Ovary (tissue), 3 donors: Measurements from ENCODE around the gene CCDC188.

Experiments used
- EP300 ChIP-seq: sonication (generic); formaldehyde crosslinking; IDR thresholded peaks from one replicate; pipeline ENCODE4 v1.6.1; 2017; ENCODE audit warnings: antibody characterized with exemption
- POLR2A ChIP-seq: fragments of 450-650 bp; IDR thresholded peaks from one replicate; pipeline ENCODE4 v1.6.1; 2017; ENCODE audit warnings: antibody characterized with exemption, mild to moderate bottlenecking, moderate library complexity
- TF ChIP-seq, protein P1 (sequence below), 3 donors: fragments of 450-650 bp in 2 of 3; fragments of 200-600 bp in 1 of 3; IDR thresholded peaks; one replicate each; pipeline versions ENCODE4 v1.5.1 to v1.8.0; 2016 to 2022; ENCODE audit warnings: antibody characterized with exemption in 3 of 3, mild to moderate bottlenecking in 1 of 3
- donor health status: DM: no; HTN: no; CAD: no.

DNA sequence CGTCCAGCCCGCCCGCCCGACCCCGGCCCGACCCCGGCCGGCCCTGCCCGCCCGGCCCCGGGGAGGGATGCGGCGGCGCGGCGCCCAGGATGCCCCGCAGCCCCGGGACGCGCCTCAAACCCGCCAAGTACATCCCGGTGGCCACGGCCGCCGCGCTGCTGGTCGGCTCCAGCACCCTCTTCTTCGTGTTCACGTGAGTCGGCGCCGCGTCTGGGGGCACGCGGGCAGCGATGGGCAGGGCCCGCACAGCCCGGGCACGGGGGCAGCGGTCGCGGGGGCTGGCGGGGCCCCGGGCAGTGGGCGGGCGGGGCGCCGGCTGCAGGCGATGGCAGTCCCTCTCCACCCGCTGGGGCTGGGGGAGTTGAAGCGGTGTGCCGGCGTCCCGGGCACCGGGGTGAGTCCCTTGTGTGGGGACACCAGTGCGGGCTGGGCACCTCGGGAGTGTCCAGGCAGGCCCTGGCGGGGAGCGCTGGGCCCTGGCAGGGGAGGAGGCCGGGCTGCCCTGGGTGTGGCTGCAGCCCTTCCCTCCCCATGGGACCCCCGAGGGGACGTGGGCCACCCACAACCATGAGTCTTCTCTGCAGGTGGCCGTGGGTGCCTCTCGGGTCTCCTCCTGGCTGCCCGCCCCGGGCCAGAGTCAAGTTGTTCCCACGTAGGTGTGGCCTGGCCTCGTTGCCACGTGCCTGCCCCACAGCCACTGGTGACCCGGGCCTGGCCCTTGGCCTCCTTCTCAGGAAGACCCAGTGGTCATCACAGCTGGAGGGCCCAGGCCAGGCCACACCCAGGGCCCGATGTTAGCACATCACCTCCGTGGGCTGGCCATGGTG, 18.8 kb downstream of the CCDC188 start:
- TF ChIP-seq POLR2A: no peak
- TF ChIP-seq EP300: no peak
- TF ChIP-seq, protein P1, sequence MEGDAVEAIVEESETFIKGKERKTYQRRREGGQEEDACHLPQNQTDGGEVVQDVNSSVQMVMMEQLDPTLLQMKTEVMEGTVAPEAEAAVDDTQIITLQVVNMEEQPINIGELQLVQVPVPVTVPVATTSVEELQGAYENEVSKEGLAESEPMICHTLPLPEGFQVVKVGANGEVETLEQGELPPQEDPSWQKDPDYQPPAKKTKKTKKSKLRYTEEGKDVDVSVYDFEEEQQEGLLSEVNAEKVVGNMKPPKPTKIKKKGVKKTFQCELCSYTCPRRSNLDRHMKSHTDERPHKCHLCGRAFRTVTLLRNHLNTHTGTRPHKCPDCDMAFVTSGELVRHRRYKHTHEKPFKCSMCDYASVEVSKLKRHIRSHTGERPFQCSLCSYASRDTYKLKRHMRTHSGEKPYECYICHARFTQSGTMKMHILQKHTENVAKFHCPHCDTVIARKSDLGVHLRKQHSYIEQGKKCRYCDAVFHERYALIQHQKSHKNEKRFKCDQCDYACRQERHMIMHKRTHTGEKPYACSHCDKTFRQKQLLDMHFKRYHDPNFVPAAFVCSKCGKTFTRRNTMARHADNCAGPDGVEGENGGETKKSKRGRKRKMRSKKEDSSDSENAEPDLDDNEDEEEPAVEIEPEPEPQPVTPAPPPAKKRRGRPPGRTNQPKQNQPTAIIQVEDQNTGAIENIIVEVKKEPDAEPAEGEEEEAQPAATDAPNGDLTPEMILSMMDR (IDR thresholded peaks at IDR 0.05): no peak
